Lung (tissue), 12 donors: Measurements from ENCODE around the gene IGLL5. TPM values are rescaled to one million over a fixed set of nuclear protein-coding genes. Genes with fewer than 3 reads are reported as not detected.

Experiments used
- ATAC-seq: fragments of 200-7000 bp; cut with Tn5 transposase; one replicate; pipeline ENCODE4 v1.9.1; 2020; ENCODE audit warnings: moderate number of reproducible peaks; ENCODE audit not compliant: insufficient read depth, low FRiP score
- DNase-seq, 3 donors: peaks; one replicate each; pipeline ENCODE4 v3.0.0-alpha.2; 2013 to 2017
- H3K27ac ChIP-seq, 2 donors: one replicate each; pipeline ENCODE4 v1.5.1; 2013; ENCODE audit warnings: mild to moderate bottlenecking in 2 of 2, moderate library complexity in 2 of 2, control low read depth in 1 of 2, inconsistent platforms in 1 of 2, low read depth in 1 of 2, low read length in 1 of 2
- H3K27me3 ChIP-seq, 3 donors: one replicate each; pipeline ENCODE4 v1.5.1; 2013; ENCODE audit warnings: low read length in 2 of 3; ENCODE audit not compliant: control insufficient read depth in 3 of 3, insufficient read depth in 3 of 3
- H3K36me3 ChIP-seq, 4 donors: one replicate each; pipeline ENCODE4 v1.5.1; 2013; ENCODE audit warnings: low read length in 4 of 4, mild to moderate bottlenecking in 1 of 4, moderate library complexity in 1 of 4; ENCODE audit not compliant: control insufficient read depth in 4 of 4, insufficient read depth in 4 of 4
- H3K4me1 ChIP-seq, 5 donors: one replicate each; pipeline ENCODE4 v1.5.1; 2013; ENCODE audit warnings: low read length in 5 of 5, mild to moderate bottlenecking in 2 of 5, moderate library complexity in 1 of 5; ENCODE audit not compliant: control insufficient read depth in 5 of 5, insufficient read depth in 5 of 5
- H3K4me3 ChIP-seq: one replicate; pipeline ENCODE4 v1.5.1; 2013; ENCODE audit warnings: mild to moderate bottlenecking, control low read depth, moderate library complexity
- H3K9ac ChIP-seq, 2 donors: one replicate each; pipeline ENCODE4 v1.5.1; 2013; ENCODE audit warnings: low read length in 2 of 2, control low read depth in 1 of 2; ENCODE audit not compliant: insufficient read depth in 1 of 2
- H3K9me3 ChIP-seq, 4 donors: one replicate each; pipeline ENCODE4 v1.5.1; 2013; ENCODE audit warnings: low read length in 3 of 4, mild to moderate bottlenecking in 1 of 4, moderate library complexity in 1 of 4; ENCODE audit not compliant: control insufficient read depth in 4 of 4, insufficient read depth in 3 of 4
- CTCF ChIP-seq: IDR thresholded peaks from 2 replicates; pipeline ENCODE4 v1.5.1; 2012; ENCODE audit warnings: mild to moderate bottlenecking; ENCODE audit errors: control extremely low read depth, extremely low read depth
- WGBS, 2 donors: extraction: QIAGEN DNeasy Blood & Tissue Kit; methylation state at CpG; one replicate each; pipeline ENCODE4 v1.1.7; 2013; 5-methylcytosine and 5-hydroxymethylcytosine counted together
- polyA plus RNA-seq, 2 donors: library from polyadenylated mRNA; stranded (reverse); fragments of 200-250 nt; gene quantifications; one replicate each; pipeline ENCODE4 v1.2.1, GENCODE V29; 2013
- total RNA-seq, 2 donors: library from RNA; depleted of rRNA in 1 of 2; stranded (reverse); fragments of >200 nt in 1 of 2; gene quantifications; one replicate each; pipeline ENCODE4 v1.2.1, GENCODE V29; 2014 to 2021
- donor health status: control.
- donor health status: control.
- donor health status: Bipolar disorder and iron deficiency.
- donor health status: healthy.
- donor health status: DM: yes; HTN: yes; CAD: no.

Gene IGLL5
- total and polyA plus RNA-seq, 4 donors, result 5.4 to 21.5 (median 11.3) TPM

- no peak for ATAC-seq
- no peak for TF ChIP-seq CTCF
- WGBS, 2 donors, result 71 to 79% methylated on average over 14 of the region's 14 CpGs
- Histone ChIP-seq H3K27ac (no peak overlapping the region), H3K27me3 (no peaks in the 10 kb centered on the region), H3K9ac (no peak overlapping the region), H3K4me3 (no peak overlapping the region), H3K4me1 (peaks cover 0 to 6% (median 0%) of the 10 kb centered on the region in 5 donors), H3K9me3 (no peaks in the 10 kb centered on the region), H3K36me3 (no peaks in the 10 kb centered on the region)
- DNase-seq, result no peak
Measured at GRCh38 chr22:22925146-22925804, 37.7 kb downstream of the IGLL5 start.

DNA sequence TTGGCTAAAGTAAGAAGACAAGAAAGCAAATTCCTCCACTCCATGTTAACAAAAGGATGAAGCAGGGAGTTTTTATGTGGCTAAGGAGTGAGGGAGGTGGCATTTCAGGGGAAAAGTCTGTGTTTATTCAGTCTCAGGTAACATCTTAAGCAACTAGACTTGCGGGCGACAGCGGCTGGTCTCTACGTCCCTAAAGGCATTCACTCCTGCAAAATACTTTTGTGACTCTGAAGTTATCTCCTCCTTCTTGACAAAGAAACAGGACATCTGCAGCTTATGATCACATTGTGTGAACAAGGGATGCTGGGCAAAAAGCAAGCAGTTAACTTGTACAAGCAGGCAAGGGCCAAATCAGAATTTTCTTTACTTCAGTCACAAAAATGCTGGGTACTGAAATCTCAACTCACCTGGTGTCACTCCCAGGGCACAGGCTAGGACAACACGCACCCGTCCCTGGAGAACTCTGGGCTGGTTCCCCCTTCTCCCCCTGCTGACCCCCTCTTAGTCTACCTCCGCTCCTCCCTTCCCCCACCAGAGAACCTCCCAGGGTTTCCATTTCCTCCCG is 38.3 kb downstream of the IGLL5 start:
- ATAC-seq (no peak), DNase-seq (peak in 2 of 3 donors; percentile 26 to 54)
- Histone ChIP-seq H3K27me3 (no peaks in the 10 kb centered on the region), H3K4me1 (peaks cover 0 to 6% (median 0%) of the 10 kb centered on the region in 5 donors), H3K27ac (no peak overlapping the region), H3K9ac (no peak overlapping the region), H3K36me3 (no peaks in the 10 kb centered on the region), H3K4me3 (no peak overlapping the region), H3K9me3 (no peaks in the 10 kb centered on the region)
- no peak for TF ChIP-seq CTCF
- 40 to 66% methylated on average over 8 of the region's 8 CpGs for WGBS, 2 donors

DNA sequence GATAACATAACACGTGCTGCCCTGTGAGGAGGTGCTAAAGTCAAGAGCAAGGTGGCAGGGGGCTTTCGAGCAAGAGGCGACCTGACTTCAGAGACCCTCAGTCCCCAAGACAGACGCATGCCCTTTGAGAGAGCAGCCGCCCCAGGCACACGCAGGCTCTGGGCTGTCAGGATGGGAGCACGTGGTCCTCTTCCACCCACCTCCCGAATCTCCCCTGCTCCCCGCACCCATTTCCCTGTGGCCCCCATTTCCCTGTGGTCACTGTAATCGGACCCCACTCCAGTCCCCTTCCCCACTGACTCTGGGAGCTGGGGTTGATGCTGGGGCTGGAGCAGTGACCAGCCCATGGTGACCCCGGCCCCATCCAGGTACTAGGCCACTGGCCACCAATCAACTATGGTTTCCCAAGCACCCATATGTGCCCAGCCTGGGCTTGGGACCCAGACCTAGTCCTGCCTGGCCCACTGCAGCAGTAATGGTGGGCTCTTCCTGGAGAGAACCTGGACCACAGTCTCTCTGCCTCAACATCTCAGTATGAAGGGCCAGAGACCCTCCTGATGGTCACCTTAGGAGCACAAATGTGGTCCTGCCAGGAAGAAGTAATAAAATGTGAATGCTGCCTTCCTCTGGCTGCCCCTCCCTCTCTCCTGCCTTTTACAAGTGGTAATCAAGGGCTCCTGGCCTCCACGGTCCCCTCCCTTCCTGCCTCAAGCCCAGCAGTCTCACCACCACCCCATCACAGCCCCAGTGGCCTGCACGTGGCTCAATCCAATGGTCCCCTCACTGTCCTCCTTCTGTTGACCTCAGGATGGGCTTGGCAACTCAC is 39.0 kb downstream of the IGLL5 start:
- H3K27ac ChIP-seq, result no peak overlapping the region
- no peaks in the 10 kb centered on the region for H3K9me3 ChIP-seq
- ATAC-seq (no peak), DNase-seq (no peak)
- peaks cover 0 to 6% (median 0%) of the 10 kb centered on the region in 5 donors for H3K4me1 ChIP-seq
- no peaks in the 10 kb centered on the region for H3K27me3 ChIP-seq
- TF ChIP-seq CTCF, result no peak
- H3K4me3 ChIP-seq, result no peak overlapping the region
- no peaks in the 10 kb centered on the region for H3K36me3 ChIP-seq
- no peak overlapping the region for H3K9ac ChIP-seq
- WGBS, 2 donors, result 61 to 68% methylated on average over 13 of the region's 13 CpGs
